GM18520 (cell line): ENCODE measurements around the gene SEC61G.

ENCODE experiments used
- ATAC-seq: cut with Tn5 transposase; IDR thresholded peaks from one replicate; pipeline ENCODE4 v1.9.1; 2021; ENCODE audit not compliant: unreplicated experiment

SEC61G gene

DNA sequence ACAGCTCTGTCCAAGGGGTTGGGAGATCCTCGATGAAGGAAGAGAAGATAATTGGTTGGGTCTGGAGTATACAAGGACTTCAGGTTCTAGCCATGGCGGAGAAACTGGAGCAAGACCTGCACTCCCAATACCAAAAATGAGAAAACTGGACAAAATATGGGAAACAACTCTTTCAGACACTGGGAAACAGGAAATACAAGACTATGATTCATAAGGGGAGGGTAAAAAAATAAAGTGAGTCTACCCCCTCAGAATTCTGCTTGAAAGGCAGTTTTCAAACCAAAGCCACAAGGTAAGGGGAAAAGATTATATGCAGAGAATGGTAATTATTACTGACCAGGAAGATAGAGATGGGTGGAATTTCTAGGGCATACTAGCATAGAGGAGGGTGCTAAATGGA, 10.2 kb upstream of the SEC61G start:
- ATAC-seq, result no peak

DNA sequence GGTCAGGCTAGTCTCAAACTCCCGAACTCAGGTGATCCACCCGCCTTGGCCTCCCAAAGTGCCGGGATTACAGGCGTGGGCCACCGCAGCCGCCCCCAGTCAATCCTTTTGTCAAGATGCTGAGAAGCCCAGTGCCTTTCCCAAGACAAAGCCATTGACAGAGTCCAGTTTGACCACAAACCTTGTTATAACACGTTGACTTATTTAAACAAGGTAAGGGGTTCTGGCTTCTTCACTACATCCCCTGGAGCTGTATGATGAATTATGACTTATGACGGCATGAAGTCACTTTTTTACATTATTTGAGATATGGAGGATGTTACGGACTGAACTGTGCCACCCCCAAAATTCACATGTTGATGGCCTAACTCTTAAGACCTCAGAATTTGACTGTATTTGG, 5.8 kb upstream of the SEC61G start:
- ATAC-seq, result no peak

GRCh38 chr7:54757711-54758110, 1.3 kb downstream of the SEC61G start:
- no peak for ATAC-seq

DNA sequence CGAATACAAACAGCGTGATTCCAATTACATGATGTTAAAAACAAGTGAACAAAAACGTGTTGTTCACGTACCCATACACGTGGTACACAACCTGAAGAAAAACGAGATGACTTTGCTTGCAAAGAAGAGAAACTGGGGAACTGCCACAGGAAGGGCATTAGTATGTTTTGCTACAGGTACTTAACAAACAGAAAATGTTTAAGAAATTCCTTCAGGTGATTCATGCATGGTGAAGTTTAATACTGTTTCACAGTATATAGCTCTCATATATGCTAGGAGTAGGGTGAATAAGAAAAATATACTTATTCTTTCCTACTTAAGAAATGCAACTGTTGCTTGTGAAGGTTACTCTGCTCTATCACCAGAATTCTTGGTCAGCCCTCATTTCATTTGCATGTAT, 9.8 kb downstream of the SEC61G start:
- ATAC-seq, result no peak

GRCh38 chr7:54747234-54747633, 11.8 kb downstream of the SEC61G start:
- ATAC-seq, result no peak

DNA sequence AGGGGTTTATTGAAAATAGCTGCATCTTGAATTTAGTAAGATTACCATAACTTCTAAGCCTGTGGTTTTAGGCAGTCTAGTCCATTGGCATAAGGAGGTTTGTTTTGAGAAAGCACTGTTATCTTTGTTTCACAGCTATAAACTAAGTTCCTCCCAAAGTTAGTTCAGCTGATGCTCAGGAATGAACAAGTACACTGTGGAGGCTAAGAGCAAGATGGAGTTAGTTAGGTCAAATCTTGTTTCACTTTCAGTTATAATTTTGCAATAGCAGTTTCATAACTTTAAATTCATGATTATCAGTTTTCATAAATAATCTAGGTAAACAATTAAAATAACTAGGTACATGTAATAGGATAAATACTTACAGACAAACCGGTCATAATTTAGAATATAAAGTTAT, 15.4 kb downstream of the SEC61G start:
- no peak for ATAC-seq

- no peak for ATAC-seq
These were observed 20.3 kb downstream of the SEC61G start for GRCh38 chr7:54738737-54739136.

- no peak for ATAC-seq
These were observed 29.9 kb downstream of the SEC61G start for GRCh38 chr7:54729107-54729506.

- ATAC-seq, result no peak
These were observed 30.6 kb downstream of the SEC61G start for GRCh38 chr7:54728411-54728810.

DNA sequence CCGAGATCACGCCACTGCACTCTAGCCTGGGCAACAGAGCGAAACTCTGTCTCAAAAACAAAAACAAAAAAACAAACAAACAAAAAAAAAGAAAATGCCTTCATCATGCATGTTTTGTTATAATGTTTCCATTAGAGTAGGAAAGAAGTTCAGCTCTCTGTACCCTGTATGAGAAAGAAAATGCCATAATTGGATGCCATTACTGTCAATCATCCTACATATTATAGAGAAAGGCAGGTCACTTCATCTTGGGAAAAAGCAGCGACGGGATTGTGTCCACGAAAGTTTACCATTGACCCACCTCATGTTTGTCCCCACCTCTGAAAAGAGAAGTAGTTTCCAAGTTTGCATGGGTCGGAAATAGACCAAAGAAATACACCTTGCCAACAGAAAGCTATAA, 33.8 kb downstream of the SEC61G start:
- no peak for ATAC-seq

GRCh38 chr7:54722502-54722901, 36.5 kb downstream of the SEC61G start:
- no peak for ATAC-seq

DNA sequence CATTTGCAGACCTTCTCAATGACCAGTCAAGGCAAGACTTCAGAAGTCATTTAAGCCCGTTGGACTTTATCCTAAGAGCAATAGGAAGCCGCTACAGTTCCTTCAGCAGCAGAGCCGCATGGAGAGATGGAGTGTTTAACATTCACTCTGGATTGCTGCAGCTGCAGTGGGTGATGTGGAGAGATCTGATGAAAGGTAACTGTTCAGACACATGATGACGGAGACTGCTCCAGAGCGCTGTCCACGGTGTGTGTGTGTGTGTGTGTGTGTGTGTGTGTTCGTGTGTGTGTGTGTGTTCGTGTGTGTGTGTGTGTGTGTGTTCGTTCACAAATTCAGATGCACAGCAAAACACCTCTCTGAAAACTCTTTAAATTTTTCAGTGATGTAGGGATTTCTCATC, 37.0 kb downstream of the SEC61G start:
- no peak for ATAC-seq

GRCh38 chr7:54719974-54720373, 39.0 kb downstream of the SEC61G start:
- no peak for ATAC-seq

DNA sequence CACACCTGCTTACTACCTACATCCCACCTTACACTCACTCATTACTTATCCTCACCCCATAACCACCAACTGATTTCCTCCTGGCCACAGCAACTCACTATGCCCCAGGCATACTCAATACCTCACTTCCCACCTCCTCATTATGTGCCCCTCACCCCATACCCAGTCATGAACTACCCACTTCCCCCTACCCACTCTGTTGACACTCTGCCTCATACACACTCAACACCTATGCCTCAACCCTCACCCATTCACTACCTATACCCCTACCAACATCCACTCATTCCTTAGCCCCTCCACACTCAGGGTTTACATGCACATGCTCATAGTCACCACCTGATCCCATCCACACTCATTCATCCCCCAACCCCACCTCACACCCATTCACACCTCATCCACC, 39.6 kb downstream of the SEC61G start:
- ATAC-seq, result no peak

DNA sequence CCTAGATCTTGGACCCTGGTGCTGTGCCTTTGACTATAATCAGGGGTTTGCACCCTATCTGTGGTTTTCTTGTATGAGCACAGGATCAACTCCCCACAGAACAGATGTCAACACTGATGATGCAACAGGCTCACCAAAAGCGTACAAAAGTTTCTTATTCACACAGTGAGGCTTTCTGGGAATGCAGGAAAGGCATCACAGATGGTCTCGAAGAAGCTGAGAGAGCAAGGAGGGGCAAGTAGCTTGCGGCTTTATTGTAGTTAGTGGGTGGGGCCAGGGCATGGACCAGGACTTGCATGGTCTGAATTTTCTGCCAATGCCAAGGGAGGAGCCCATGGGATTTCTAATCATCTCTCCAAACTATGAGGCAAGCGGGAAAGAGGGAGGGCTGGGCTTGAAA, 46.2 kb downstream of the SEC61G start:
- no peak for ATAC-seq

DNA sequence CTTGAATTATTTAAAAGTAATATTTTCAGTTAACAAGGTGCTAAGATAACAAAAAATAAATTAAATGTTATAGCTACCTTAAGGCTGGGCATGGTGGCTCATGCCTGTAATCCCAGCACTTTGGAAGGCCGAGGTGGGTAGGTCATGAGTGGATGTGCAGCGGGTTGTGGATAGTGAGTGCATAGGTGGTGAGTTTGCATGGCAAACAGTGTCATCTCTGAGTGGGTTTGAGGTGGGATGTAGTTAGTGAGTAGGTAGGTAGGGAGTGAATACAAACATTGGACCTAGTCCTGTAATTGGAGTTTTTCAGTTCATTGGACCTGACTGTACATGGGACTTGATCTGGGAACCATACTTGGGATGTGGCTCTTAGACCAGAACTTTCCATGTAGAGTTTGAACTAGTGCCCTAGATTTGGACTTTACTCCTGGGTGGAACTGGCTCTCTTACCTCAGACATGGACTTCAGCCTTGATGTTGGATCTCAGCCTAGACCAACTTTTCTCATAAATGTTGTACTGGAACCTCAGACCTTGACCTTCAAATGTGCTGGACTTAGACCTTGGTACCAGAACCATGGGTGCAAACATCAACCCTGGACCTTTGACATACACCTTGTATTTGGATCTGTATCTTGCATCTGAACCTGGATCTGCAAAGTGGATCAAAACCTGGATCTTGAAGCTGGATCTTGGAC, 47.0 kb downstream of the SEC61G start:
- ATAC-seq, result no peak

DNA sequence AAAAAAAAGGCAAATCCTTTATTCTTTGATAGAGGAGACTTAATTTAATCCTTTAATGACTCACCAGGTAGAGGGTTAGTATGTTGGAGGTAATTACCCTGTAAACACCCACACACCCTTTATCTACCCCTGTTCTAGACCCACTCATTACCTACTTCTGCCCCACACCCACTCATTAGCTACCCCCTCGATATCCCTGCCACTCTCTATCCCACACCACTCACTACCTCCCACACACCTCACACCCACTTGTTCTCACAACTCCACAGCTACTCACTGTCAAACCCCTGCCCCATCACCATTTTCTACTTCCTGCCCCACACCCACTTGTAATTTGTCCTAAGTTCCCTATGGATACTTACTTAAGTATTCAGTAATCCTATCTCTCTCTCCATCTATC, 49.7 kb downstream of the SEC61G start:
- ATAC-seq, result no peak

DNA sequence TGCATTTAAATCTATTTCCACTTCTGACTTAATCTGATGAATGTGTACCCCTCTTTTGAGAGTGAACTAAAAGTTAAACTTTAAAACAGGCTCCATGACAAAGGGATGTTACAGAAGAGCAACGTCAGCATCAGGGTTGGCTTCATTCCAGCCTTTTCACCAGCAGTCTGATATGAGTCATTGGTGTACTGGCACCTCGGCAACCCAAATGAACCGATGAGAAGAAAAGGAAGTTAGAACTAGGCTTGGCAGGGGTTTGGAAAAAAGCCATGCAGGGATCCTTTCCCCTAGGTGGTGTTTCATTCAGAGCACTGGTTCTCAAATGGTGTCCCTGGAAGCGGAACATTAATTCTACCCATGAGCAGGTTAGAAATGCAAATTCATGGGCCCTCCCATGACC, 53.6 kb downstream of the SEC61G start:
- no peak for ATAC-seq

GRCh38 chr7:54704851-54705250, 54.2 kb downstream of the SEC61G start:
- no peak for ATAC-seq
